IPS-20b (cell line): ENCODE results near the gene ESRRB.

Source experiments
- H3K27ac ChIP-seq: one replicate; pipeline ENCODE4 v1.5.1; 2013; ENCODE audit warnings: low read length
- H3K27me3 ChIP-seq: 2 replicates; pipeline ENCODE4 v1.6.1; 2013; ENCODE audit warnings: mild to moderate bottlenecking, low read length, inconsistent platforms; ENCODE audit not compliant: insufficient read depth
- H3K36me3 ChIP-seq: 2 replicates; pipeline ENCODE4 v1.6.1; 2013; ENCODE audit warnings: low read depth, mild to moderate bottlenecking, inconsistent platforms, low read length, moderate library complexity; ENCODE audit not compliant: insufficient read depth
- H3K4me1 ChIP-seq: 2 replicates; pipeline ENCODE4 v1.6.1; 2013; ENCODE audit warnings: mild to moderate bottlenecking, control low read depth, inconsistent platforms, low read length, moderate library complexity; ENCODE audit not compliant: insufficient read depth
- H3K4me3 ChIP-seq: 2 replicates; pipeline ENCODE4 v1.5.1; 2013; ENCODE audit warnings: mild to moderate bottlenecking, low read length, inconsistent platforms
- H3K9ac ChIP-seq: 2 replicates; pipeline ENCODE4 v1.6.1; 2013; ENCODE audit warnings: low read depth, mild to moderate bottlenecking, inconsistent platforms, low read length, moderate library complexity
- H3K9me3 ChIP-seq: 2 replicates; pipeline ENCODE4 v1.6.1; 2013; ENCODE audit warnings: mild to moderate bottlenecking, low read depth, low read length, inconsistent platforms; ENCODE audit not compliant: insufficient read depth

The ESRRB gene

DNA sequence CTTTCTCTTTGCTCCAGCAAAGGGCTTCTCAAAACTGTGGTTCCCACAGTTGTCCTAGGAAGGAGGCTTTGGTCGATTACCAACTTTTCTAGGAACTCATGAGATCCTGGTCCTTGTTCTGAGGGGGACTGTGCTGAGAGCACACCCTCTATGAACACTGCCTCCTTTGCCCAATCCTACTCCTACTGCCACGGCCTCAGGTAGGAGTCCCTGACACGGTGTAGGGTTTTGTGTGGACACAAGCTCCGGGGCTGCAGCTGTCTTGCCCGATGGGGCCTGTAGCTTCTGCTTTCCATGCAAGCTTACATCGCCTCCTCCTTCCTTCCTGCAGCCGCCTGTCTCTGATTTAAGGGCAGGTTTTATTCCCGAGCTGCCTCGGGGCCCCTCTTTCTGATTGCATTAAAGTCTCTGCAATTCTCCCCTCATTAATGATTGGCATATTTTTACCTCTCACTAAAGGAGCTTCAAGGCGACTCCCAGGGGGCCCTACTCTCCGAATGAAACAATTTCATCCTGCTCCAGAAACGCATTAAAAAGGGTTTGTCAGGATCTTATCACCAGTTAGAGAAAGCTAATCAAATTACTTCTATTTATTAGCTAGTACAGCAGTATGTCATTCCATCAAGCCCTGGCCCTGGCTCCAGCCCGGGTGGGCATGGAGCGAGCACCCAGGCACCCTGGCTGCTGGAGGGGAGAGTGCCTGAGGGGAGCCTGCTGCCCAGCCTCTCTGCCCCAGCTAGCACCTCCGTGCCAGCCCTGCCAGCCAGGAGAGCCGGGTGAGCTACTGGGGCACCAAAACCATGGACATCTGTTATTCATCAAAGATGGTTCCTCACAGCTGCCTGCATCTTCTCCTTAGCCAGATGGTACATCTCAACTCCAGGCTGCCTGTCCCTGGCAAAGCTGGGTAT is 38.0 kb upstream of the ESRRB start:
- H3K9me3 ChIP-seq, result no peaks in the 10 kb centered on the region
- H3K27me3 ChIP-seq, result 0 out of 2 replicates have a peak, but pooled peaks cover 5% of the 10 kb centered on the region
- no peak overlapping the region for H3K4me3 ChIP-seq
- no peaks in the 10 kb centered on the region for H3K36me3 ChIP-seq
- H3K9ac ChIP-seq, result no peak overlapping the region
- no peak overlapping the region for H3K27ac ChIP-seq
- H3K4me1 ChIP-seq, result peaks cover 6% of the 10 kb centered on the region; the same call in 1 of the 2 replicates

GRCh38 chr14:76339728-76340615 is 36.0 kb upstream of the ESRRB start:
- Histone ChIP-seq H3K9me3 (no peaks in the 10 kb centered on the region), H3K27me3 (0 out of 2 replicates have a peak, but pooled peaks cover 5% of the 10 kb centered on the region)

DNA sequence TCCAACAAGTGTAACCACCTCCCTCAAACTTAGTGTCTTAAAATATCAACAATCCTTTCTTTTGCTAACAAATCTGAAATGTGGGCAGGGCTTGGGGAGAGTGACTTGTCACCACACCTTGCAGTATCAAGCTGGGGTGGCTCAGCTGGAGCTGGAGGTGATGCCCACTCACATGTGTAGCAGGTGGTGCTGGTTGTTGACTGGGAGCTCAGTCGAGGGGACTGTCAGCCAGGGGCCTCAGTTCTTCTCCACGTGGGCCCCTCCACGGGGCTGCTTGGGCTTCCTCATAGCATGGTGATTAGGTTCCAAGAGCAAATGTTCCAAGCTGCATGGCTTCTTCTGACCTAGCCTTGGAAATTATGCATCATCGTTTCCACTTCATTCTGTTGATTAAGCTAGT is 32.6 kb upstream of the ESRRB start:
- Histone ChIP-seq H3K36me3 (no peaks in the 10 kb centered on the region), H3K27me3 (0 out of 2 replicates have a peak, but pooled peaks cover 5% of the 10 kb centered on the region), H3K4me3 (no peak overlapping the region), H3K4me1 (no peaks in the 10 kb centered on the region), H3K27ac (no peak overlapping the region), H3K9ac (no peak overlapping the region), H3K9me3 (no peaks in the 10 kb centered on the region)

More at GRCh38 chr14:76339728-76340615, 36.0 kb upstream of the ESRRB start:
- Histone ChIP-seq H3K4me3 (no peak overlapping the region), H3K9ac (no peak overlapping the region), H3K4me1 (no peaks in the 10 kb centered on the region), H3K36me3 (no peaks in the 10 kb centered on the region), H3K27ac (no peak overlapping the region)

DNA sequence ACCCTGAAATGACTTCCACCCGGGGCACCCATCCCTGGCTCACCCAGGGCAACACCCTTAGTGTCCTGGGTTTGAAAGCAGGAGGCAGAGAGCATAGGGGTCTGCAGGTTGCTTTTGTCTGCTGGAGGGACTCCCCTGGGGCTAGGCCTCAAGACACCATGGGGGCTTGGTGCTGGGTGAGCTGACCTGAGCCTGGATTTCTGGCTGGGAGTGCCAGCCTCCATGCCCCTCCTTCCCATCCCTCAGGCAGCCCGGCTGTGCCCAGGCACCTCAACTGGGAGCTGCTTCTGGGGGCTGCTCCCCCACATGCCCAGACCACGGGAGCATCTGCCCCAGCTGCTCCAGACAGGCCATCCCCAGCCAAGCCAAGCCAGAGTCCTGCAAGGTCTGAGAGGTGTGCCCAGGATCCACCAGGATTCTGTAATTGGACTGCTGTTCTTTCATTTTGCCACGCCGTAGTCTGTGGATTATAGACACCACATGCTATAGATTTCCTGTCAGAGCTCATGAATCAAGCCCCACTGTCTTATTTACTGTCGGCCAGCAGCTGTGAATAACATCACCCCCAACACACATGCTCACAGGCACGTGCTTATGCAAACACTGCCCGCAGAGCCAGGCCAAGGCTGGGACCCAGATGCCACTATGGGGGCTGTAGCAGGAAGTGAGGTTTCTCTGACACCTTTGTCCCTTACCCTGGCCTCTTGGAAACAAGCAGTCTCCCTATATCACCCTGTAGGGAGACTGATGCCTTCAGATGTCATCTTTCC is 29.4 kb upstream of the ESRRB start:
- Histone ChIP-seq H3K36me3 (no peaks in the 10 kb centered on the region), H3K4me3 (no peak overlapping the region), H3K9ac (no peak overlapping the region), H3K27me3 (peaks cover 25% of the 10 kb centered on the region), H3K27ac (no peak overlapping the region), H3K4me1 (no peaks in the 10 kb centered on the region; the same call in 1 of the 2 replicates), H3K9me3 (no peaks in the 10 kb centered on the region)

DNA sequence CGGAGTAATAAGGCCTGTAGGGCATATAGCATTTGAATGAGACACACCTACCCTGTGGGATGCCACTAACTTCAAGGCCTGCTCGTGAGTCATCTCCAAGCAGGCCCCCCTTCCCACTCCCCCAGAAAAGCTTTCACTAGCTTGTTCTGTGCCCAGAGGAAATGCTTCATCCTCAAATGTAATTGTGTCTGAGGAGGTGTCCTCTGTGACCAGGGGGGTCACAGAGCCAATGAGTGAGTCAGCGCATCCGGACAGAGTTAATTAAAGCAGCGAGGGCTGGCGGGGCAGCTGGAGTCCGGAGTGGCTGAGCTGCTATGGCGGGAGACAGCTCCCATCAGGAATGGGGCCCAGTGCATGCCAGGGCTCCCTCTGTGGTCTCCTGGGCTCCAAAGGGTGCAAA is 27.0 kb upstream of the ESRRB start:
- Histone ChIP-seq H3K36me3 (no peaks in the 10 kb centered on the region), H3K4me3 (no peak overlapping the region), H3K4me1 (peaks cover 5% of the 10 kb centered on the region), H3K9ac (no peak overlapping the region), H3K27ac (no peak overlapping the region), H3K9me3 (no peaks in the 10 kb centered on the region), H3K27me3 (peaks cover 46% of the 10 kb centered on the region)

DNA sequence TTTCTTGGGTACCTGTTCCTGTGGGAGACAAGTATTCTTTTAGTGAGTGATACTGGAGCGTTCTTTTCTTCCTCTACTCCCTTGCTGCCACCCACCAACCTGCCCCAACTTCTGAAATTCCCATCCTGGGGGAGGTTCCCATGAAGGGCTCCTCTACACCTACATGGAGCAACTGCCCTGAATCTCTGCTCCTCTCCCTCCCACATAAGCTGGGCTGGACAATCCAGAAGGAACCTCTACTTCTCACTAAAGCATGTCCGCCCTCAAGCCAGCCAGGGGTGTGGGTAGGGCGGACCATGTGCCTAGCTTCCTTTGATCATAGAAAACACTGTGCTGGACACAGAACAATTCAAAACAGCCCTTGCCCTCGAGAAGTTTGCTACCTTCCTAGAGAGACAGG is 25.9 kb upstream of the ESRRB start:
- Histone ChIP-seq H3K4me1 (peaks cover 5% of the 10 kb centered on the region), H3K4me3 (no peak overlapping the region), H3K9ac (no peak overlapping the region), H3K9me3 (no peaks in the 10 kb centered on the region), H3K27ac (no peak overlapping the region), H3K36me3 (no peaks in the 10 kb centered on the region), H3K27me3 (peaks cover 47% of the 10 kb centered on the region)

- Histone ChIP-seq H3K4me3 (no peak overlapping the region), H3K36me3 (no peaks in the 10 kb centered on the region), H3K27me3 (peaks cover 47% of the 10 kb centered on the region), H3K9ac (no peak overlapping the region), H3K9me3 (no peaks in the 10 kb centered on the region), H3K4me1 (peaks cover 5% of the 10 kb centered on the region), H3K27ac (no peak overlapping the region)
Observed at GRCh38 chr14:76350671-76351070, 25.3 kb upstream of the ESRRB start.

GRCh38 chr14:76351941-76352340 is 24.0 kb upstream of the ESRRB start:
- Histone ChIP-seq H3K27me3 (peaks cover 51% of the 10 kb centered on the region), H3K27ac (no peak overlapping the region)

DNA sequence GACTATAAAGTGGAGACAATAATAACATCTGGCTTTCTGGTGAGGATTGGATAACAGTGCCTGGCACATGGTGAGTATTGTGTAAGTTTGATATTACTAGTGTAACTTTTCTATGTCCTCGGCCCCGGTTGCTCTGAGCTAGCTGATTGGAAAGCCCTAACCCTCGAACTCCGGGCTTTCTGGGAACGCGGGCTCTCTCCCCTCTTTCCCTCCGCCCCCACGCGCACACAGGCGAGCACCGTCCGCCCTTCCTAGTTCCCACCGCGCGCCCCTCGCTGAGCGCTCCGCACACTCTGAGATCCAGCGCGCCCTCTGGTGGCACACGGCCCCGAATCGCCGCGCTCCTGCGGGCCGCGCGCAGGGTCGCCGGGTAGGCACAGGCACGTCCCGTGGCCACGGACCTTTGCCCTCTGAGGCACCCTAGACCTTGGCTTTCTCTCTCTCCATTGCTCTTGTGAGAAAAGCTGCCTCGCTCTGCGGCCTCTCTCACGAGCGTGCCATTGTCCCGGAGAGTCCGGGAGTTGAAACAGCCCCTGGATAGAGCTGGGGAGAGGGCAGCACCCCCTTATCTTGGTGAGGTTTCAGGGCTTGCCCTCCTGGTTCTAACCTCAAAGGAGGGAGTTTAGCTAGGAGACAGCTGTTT is 23.2 kb upstream of the ESRRB start:
- no peak overlapping the region for H3K9ac ChIP-seq
- H3K4me3 ChIP-seq, result peak overlapping the region; percentile 47; the same call in 1 of the 2 replicates
- H3K4me1 ChIP-seq, result peaks cover 5% of the 10 kb centered on the region
- H3K27me3 ChIP-seq, result peaks cover 51% of the 10 kb centered on the region
- no peaks in the 10 kb centered on the region for H3K36me3 ChIP-seq
- H3K9me3 ChIP-seq, result no peaks in the 10 kb centered on the region
- no peak overlapping the region for H3K27ac ChIP-seq

More at GRCh38 chr14:76351941-76352340, 24.0 kb upstream of the ESRRB start:
- H3K9me3 ChIP-seq, result no peaks in the 10 kb centered on the region
- H3K4me3 ChIP-seq, result no peak overlapping the region
- peaks cover 5% of the 10 kb centered on the region for H3K4me1 ChIP-seq
- no peaks in the 10 kb centered on the region for H3K36me3 ChIP-seq
- no peak overlapping the region for H3K9ac ChIP-seq

DNA sequence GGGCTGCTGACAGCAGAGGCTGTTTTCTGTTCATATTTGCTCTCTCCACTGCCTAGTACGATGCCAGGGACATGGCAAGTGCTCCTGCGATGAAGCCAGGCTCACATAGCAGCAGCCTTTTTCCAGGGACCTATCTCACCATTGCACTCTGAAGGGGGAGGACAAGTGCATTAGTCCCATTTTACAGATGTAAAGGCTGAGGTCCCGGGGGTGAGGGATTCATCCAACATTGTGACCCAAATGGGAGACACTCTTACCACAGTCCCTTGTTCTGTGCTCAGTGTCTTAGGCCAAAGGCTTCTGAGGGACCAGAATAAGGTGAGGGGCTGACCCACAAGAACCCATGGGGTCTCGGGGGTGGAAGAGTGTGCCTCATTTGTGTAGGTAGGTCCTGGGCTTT is 21.6 kb upstream of the ESRRB start:
- no peak overlapping the region for H3K4me3 ChIP-seq
- peaks cover 48% of the 10 kb centered on the region for H3K27me3 ChIP-seq
- peaks cover 5% of the 10 kb centered on the region for H3K4me1 ChIP-seq

DNA sequence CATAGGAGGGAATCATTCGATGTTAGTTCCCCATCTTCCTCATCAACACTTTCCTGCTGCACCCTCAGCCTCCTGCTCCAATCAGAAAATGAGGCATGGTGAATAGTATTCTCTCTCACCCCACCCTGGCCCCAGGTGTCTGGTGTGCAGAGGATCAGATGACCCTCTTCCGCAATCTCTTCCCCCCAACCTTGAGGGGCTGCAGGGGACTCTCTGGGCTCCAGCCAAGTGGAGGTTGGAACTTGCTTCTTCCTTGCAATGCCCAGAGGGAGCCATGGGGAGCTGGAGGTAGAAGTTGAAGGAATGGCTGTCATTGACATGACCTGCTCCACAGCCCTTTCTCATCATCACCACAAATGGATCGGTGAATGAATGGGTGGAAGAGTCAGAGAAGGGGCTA is 20.2 kb upstream of the ESRRB start:
- H3K4me3 ChIP-seq, result no peak overlapping the region
- peaks cover 5% of the 10 kb centered on the region; the same call in 1 of the 2 replicates for H3K4me1 ChIP-seq
- H3K27ac ChIP-seq, result no peak overlapping the region
- peaks cover 35% of the 10 kb centered on the region for H3K27me3 ChIP-seq
- no peak overlapping the region for H3K9ac ChIP-seq
- no peaks in the 10 kb centered on the region for H3K36me3 ChIP-seq
- no peaks in the 10 kb centered on the region for H3K9me3 ChIP-seq

More for the DNA sequence above, 21.6 kb upstream of the ESRRB start:
- H3K27ac ChIP-seq, result no peak overlapping the region
- no peaks in the 10 kb centered on the region for H3K36me3 ChIP-seq
- H3K9me3 ChIP-seq, result no peaks in the 10 kb centered on the region
- H3K9ac ChIP-seq, result no peak overlapping the region
